Astrocyte (in vitro differentiated cells and primary cell): ENCODE measurements around the gene P2RY4. TPM values are rescaled to one million over a fixed set of nuclear protein-coding genes. Genes with fewer than 3 reads are reported as not detected.
A peak's percentile ranks its signal among the peaks of the same experiment; 100 is the strongest.
"Not testable (repeated sequence)": the region's sequence is repeated elsewhere in the genome, so short reads cannot be mapped to it uniquely, and the experiment has no call there.

ENCODE experiments used
- DNase-seq: peaks from one replicate; pipeline ENCODE4 v3.0.0-alpha.2; 2010; ENCODE audit warnings: low read depth
- FAIRE-seq: peaks from 2 replicates; lab custom pipeline; 2011; peaks lifted over from hg19 to GRCh38; lab: Jason Lieb, UNC
- H2AFZ ChIP-seq: 2 replicates; pipeline ENCODE4 v1.6.0; 2012; ENCODE audit warnings: low read depth, low read length, inconsistent platforms
- H3K27ac ChIP-seq: 2 replicates; pipeline ENCODE4 v1.5.1; 2011; ENCODE audit warnings: low read depth, low read length, inconsistent platforms
- H3K27me3 ChIP-seq: 2 replicates; pipeline ENCODE4 v1.6.0; 2011; ENCODE audit warnings: low read length, inconsistent platforms; ENCODE audit not compliant: insufficient read depth
- H3K36me3 ChIP-seq: 2 replicates; pipeline ENCODE4 v1.5.1; 2011; ENCODE audit warnings: low read length, inconsistent platforms; ENCODE audit not compliant: insufficient read depth
- H3K4me1 ChIP-seq: 2 replicates; pipeline ENCODE4 v1.5.1; 2011; ENCODE audit warnings: low read length, inconsistent platforms; ENCODE audit not compliant: insufficient read depth
- H3K4me2 ChIP-seq: 2 replicates; pipeline ENCODE4 v1.6.0; 2012; ENCODE audit warnings: low read length, inconsistent platforms
- H3K4me3 ChIP-seq: 2 replicates; pipeline ENCODE4 v1.5.1; 2011; ENCODE audit warnings: low read depth, mild to moderate bottlenecking, low read length, inconsistent platforms; ENCODE audit not compliant: insufficient read depth
- H3K79me2 ChIP-seq: 2 replicates; pipeline ENCODE4 v1.6.0; 2012; ENCODE audit warnings: mild to moderate bottlenecking, low read length, inconsistent platforms; ENCODE audit not compliant: insufficient read depth
- H3K9ac ChIP-seq: 2 replicates; pipeline ENCODE4 v1.6.0; 2012; ENCODE audit warnings: mild to moderate bottlenecking, low read length, inconsistent platforms
- H3K9me3 ChIP-seq: 2 replicates; pipeline ENCODE4 v1.5.1; 2012; ENCODE audit warnings: low read depth, mild to moderate bottlenecking, low read length, inconsistent platforms; ENCODE audit not compliant: insufficient read depth
- H4K20me1 ChIP-seq: 2 replicates; pipeline ENCODE4 v1.6.0; 2012; ENCODE audit warnings: low read length, inconsistent platforms; ENCODE audit not compliant: insufficient read depth
- H3K27ac Mint-ChIP-seq: one replicate; pipeline ENCODE4 v1.8.0; 2021; ENCODE audit warnings: mild to moderate bottlenecking, mixed read lengths; ENCODE audit not compliant: unreplicated experiment
- H3K27me3 Mint-ChIP-seq: one replicate; pipeline ENCODE4 v1.8.0; 2021; ENCODE audit warnings: low read depth, mixed read lengths; ENCODE audit not compliant: unreplicated experiment
- H3K36me3 Mint-ChIP-seq: one replicate; pipeline ENCODE4 v1.8.0; 2021; ENCODE audit warnings: low read depth, mixed read lengths; ENCODE audit not compliant: unreplicated experiment
- H3K4me1 Mint-ChIP-seq: one replicate; pipeline ENCODE4 v1.8.0; 2021; ENCODE audit warnings: low read depth, mixed read lengths; ENCODE audit not compliant: unreplicated experiment
- H3K4me3 Mint-ChIP-seq: one replicate; pipeline ENCODE4 v1.8.0; 2021; ENCODE audit warnings: mild to moderate bottlenecking, moderate library complexity, mixed read lengths; ENCODE audit not compliant: unreplicated experiment
- H3K9me3 Mint-ChIP-seq: one replicate; pipeline ENCODE4 v1.8.0; 2021; ENCODE audit warnings: mild to moderate bottlenecking, mixed read lengths; ENCODE audit not compliant: unreplicated experiment
- EZH2 ChIP-seq: IDR thresholded peaks from 2 replicates; pipeline ENCODE4 v1.6.1; 2012; ENCODE audit warnings: mild to moderate bottlenecking, low read length, inconsistent platforms; ENCODE audit not compliant: insufficient read depth
- total RNA-seq: library from RNA; stranded (reverse); gene quantifications from 2 replicates; pipeline ENCODE4 v1.2.1, GENCODE V29; 2021
- TF ChIP-seq, protein P1 (sequence below): IDR thresholded peaks from 2 replicates; pipeline ENCODE4 v1.5.1; 2011; ENCODE audit warnings: low read depth, mild to moderate bottlenecking, inconsistent platforms, low read length, moderate library complexity; ENCODE audit not compliant: insufficient read depth

P2RY4 gene
- total RNA-seq, 1 donor from 2014 or later, result 0.18 TPM

DNA sequence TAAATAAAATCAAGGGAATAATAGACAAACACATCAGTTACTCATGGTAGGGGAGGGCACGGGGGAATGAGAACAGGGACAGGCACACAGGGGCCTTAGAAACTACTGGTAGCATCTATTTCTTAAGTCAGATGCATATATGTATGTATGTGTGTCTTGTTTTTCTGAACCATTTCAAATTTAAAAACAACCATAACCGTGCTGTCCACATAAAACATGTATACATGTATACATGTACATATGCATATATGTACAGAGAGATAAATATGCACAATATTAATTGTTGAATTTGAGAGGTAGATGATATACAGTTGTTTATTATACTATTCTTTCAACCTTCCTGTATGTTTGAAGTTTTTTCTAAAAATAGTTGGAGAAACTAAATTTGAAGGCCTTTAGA is 33.3 kb downstream of the P2RY4 start:
- H4K20me1 ChIP-seq, result no peaks in the 10 kb centered on the region
- H3K4me1 ChIP-seq, result no peaks in the 10 kb centered on the region
- no peaks in the 10 kb centered on the region for H3K79me2 ChIP-seq
- TF ChIP-seq EZH2, result no peak
- TF ChIP-seq, protein P1, sequence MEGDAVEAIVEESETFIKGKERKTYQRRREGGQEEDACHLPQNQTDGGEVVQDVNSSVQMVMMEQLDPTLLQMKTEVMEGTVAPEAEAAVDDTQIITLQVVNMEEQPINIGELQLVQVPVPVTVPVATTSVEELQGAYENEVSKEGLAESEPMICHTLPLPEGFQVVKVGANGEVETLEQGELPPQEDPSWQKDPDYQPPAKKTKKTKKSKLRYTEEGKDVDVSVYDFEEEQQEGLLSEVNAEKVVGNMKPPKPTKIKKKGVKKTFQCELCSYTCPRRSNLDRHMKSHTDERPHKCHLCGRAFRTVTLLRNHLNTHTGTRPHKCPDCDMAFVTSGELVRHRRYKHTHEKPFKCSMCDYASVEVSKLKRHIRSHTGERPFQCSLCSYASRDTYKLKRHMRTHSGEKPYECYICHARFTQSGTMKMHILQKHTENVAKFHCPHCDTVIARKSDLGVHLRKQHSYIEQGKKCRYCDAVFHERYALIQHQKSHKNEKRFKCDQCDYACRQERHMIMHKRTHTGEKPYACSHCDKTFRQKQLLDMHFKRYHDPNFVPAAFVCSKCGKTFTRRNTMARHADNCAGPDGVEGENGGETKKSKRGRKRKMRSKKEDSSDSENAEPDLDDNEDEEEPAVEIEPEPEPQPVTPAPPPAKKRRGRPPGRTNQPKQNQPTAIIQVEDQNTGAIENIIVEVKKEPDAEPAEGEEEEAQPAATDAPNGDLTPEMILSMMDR, result no peak
- no peaks in the 10 kb centered on the region for H3K36me3 ChIP-seq
- H3K27ac ChIP-seq, result no peak overlapping the region
- H3K36me3 Mint-ChIP-seq, result no peaks in the 10 kb centered on the region
- H2AFZ ChIP-seq, result no peak overlapping the region
- FAIRE-seq (peak; percentile 82), DNase-seq (no peak)
- H3K27ac Mint-ChIP-seq, result no peak overlapping the region
- H3K27me3 ChIP-seq, result no peaks in the 10 kb centered on the region
- H3K4me1 Mint-ChIP-seq, result no peaks in the 10 kb centered on the region
- H3K4me3 ChIP-seq, result no peak overlapping the region
- peaks cover 3% of the 10 kb centered on the region for H3K9me3 Mint-ChIP-seq
- no peaks in the 10 kb centered on the region for H3K9me3 ChIP-seq
- no peak overlapping the region for H3K4me3 Mint-ChIP-seq
- H3K9ac ChIP-seq, result no peak overlapping the region
- H3K4me2 ChIP-seq, result no peak overlapping the region
- H3K27me3 Mint-ChIP-seq, result no peaks in the 10 kb centered on the region

DNA sequence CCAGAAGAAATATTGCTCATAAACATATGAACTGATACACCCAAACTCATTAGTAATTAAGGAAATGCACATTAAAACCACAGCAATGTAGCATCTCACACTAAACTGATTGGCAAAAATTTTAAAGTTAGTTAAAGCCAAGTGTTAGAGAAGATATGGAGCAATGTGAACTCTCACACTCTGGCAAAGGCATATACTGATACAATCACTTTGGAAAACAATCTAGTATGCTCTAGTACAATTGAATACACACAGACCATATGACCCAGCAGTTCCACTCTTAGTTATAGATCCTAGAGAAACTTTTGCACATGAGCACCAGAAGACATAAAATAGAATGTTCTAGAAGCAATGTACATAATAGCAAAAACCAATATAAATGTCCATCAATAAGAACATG is 34.0 kb downstream of the P2RY4 start:
- no peaks in the 10 kb centered on the region for H3K27me3 Mint-ChIP-seq
- Histone ChIP-seq H3K4me1 (no peaks in the 10 kb centered on the region), H3K4me3 (no peak overlapping the region), H2AFZ (no peak overlapping the region), H3K27me3 (no peaks in the 10 kb centered on the region), H3K9me3 (no peaks in the 10 kb centered on the region), H4K20me1 (no peaks in the 10 kb centered on the region), H3K36me3 (no peaks in the 10 kb centered on the region), H3K79me2 (no peaks in the 10 kb centered on the region), H3K27ac (no peak overlapping the region), H3K9ac (no peak overlapping the region), H3K4me2 (no peak overlapping the region)
- H3K4me3 Mint-ChIP-seq, result no peak overlapping the region
- DNase-seq (no peak), FAIRE-seq (no peak)
- H3K9me3 Mint-ChIP-seq, result peaks cover 3% of the 10 kb centered on the region
- TF ChIP-seq, protein P1, result no peak
- no peak for TF ChIP-seq EZH2
- H3K4me1 Mint-ChIP-seq, result no peaks in the 10 kb centered on the region
- no peak overlapping the region for H3K27ac Mint-ChIP-seq
- no peaks in the 10 kb centered on the region for H3K36me3 Mint-ChIP-seq

DNA sequence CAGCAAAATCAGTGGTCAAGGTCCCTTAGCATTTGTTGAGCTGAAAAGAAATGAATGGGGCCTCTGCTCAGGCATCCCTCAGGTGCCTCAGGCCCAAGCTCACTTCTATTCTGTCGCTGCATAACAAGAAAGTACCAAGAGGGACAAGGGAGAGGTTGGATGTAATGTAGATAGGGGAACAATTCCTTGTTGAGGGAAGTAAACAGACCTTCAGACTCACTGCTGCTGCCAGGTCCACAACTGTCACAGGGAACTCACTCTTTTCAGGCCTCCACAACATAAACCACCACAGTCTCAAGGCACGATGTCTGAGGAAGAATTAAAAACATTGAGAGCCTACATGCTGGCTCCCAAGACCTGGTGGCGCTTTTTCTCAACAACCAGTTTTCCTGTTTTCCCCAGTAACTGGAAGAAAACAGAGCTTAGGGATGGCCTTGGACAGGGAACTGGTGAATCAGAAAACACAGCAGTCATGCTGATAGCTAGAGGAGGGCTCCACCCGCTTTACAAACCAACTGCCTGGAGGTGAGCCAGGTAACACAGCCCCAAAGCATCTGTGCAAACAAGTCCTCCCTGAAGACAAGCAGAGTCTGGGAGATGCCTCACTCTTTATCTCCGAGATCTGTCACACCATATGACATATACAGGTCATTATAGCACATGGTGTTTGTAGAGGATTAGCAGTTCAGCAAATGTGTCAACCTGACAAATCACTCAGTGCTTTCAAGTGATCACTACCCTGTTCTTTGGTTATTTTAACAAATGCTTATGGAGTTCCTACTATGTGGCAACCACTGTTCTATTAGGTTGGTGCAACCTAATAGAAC is 39.9 kb downstream of the P2RY4 start:
- no peak overlapping the region for H3K4me3 Mint-ChIP-seq
- Histone ChIP-seq H3K4me2 (no peak overlapping the region), H3K27ac (no peak overlapping the region), H3K9me3 (no peaks in the 10 kb centered on the region), H3K27me3 (no peaks in the 10 kb centered on the region), H4K20me1 (no peaks in the 10 kb centered on the region), H3K4me3 (no peak overlapping the region), H2AFZ (no peak overlapping the region), H3K9ac (no peak overlapping the region), H3K4me1 (no peaks in the 10 kb centered on the region), H3K79me2 (no peaks in the 10 kb centered on the region), H3K36me3 (no peaks in the 10 kb centered on the region)
- peak; percentile 20 for DNase-seq
- no peaks in the 10 kb centered on the region for H3K4me1 Mint-ChIP-seq
- H3K36me3 Mint-ChIP-seq, result no peaks in the 10 kb centered on the region
- no peak overlapping the region for H3K27ac Mint-ChIP-seq
- peaks cover 3% of the 10 kb centered on the region for H3K9me3 Mint-ChIP-seq
- no peak for TF ChIP-seq EZH2
- TF ChIP-seq, protein P1, result no peak
- FAIRE-seq, result peak; percentile 82
- no peaks in the 10 kb centered on the region for H3K27me3 Mint-ChIP-seq

DNA sequence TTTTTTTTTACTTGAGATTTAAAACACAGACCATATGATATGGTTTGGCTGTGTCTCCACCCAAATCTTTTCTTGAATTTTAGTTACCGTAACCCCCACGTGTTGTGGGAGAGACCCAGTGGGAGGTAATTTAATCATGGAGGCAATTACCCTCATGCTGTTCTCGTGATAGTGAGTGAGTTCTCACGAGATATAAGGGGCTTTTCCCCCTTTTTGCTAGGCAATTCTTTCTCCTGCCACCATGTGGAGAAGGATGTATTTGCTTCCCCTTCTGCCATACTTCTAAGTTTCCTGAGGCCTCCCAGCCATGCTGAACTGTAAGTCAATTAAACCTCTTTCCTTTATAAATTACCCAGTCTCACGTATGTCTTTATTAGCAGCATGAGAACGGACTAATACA is 50.4 kb downstream of the P2RY4 start:
- not testable (repeated sequence) for H3K27me3 ChIP-seq, H3K36me3 Mint-ChIP-seq, H3K4me1 Mint-ChIP-seq, H3K79me2 ChIP-seq, H3K4me1 ChIP-seq, H3K27ac Mint-ChIP-seq, H3K9ac ChIP-seq, H3K9me3 Mint-ChIP-seq, H3K9me3 ChIP-seq, H4K20me1 ChIP-seq, H3K27ac ChIP-seq, H3K36me3 ChIP-seq, H3K4me3 ChIP-seq, H3K4me2 ChIP-seq, DNase-seq, H3K4me3 Mint-ChIP-seq, H2AFZ ChIP-seq, H3K27me3 Mint-ChIP-seq
- peak; percentile 20 for FAIRE-seq
